Upper lobe of left lung (tissue), 4 donors: ENCODE results near the gene NRXN3.

ENCODE experiments used
- EP300 ChIP-seq, 4 donors: sonication (generic); formaldehyde crosslinking; IDR thresholded peaks; one replicate each; pipeline ENCODE4 v1.5.1; 2017; ENCODE audit warnings: antibody characterized with exemption in 4 of 4, control low read depth in 2 of 4
- POLR2A ChIP-seq, 4 donors: fragments of 450-650 bp; IDR thresholded peaks; one replicate each; pipeline ENCODE4 v1.5.1; 2016 to 2017; ENCODE audit warnings: antibody characterized with exemption in 4 of 4, mild to moderate bottlenecking in 2 of 4
- POLR2AphosphoS5 ChIP-seq, 2 donors: sonication (generic); formaldehyde crosslinking; IDR thresholded peaks; one replicate each; pipeline ENCODE4 v1.5.1; 2017; ENCODE audit warnings: antibody characterized with exemption in 2 of 2
- TF ChIP-seq, protein P1 (sequence below), 6 experiments: fragments of 450-650 bp in 4 of 6; fragments of 200-600 bp in 2 of 6; sonication (generic) in 2 of 6; IDR thresholded peaks; one replicate each; pipeline ENCODE4 v1.5.1; 2016 to 2019; ENCODE audit warnings: antibody characterized with exemption in 6 of 6

DNA sequence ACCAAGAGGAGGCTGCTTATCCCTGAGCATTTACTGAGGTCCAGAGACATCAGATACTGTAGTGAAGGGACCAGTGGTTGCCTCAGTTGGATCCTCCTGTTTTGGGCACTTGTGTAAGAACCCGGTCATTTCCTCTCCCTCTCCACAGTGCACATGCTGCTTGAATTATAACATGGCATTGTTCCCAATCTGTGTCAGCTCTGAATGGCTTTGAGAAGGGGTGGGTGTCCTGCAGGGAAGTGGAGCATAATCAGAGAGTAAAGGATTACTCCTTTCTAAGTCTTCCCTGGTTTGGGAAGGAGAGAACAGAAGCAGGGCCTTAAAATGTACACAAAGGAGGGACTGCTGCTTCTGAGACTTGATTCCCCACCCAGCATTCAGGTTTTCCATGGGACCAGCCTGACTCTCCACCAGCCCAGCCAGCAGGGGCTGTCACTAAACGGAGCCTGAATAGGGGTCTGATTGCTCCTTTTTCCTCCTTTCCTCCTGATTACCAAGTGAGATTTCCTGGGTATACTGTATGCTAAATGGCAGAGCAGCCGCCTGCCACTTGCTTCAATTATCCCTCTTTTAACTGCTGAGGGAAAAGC, 78.4 kb downstream of the NRXN3 start:
- TF ChIP-seq, protein P1, sequence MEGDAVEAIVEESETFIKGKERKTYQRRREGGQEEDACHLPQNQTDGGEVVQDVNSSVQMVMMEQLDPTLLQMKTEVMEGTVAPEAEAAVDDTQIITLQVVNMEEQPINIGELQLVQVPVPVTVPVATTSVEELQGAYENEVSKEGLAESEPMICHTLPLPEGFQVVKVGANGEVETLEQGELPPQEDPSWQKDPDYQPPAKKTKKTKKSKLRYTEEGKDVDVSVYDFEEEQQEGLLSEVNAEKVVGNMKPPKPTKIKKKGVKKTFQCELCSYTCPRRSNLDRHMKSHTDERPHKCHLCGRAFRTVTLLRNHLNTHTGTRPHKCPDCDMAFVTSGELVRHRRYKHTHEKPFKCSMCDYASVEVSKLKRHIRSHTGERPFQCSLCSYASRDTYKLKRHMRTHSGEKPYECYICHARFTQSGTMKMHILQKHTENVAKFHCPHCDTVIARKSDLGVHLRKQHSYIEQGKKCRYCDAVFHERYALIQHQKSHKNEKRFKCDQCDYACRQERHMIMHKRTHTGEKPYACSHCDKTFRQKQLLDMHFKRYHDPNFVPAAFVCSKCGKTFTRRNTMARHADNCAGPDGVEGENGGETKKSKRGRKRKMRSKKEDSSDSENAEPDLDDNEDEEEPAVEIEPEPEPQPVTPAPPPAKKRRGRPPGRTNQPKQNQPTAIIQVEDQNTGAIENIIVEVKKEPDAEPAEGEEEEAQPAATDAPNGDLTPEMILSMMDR (IDR thresholded peaks at IDR 0.05): no peak
- TF ChIP-seq POLR2AphosphoS5 (IDR thresholded peaks at IDR 0.05): no peak
- TF ChIP-seq POLR2A (IDR thresholded peaks at IDR 0.05): no peak
- no peak for TF ChIP-seq EP300 (IDR thresholded peaks at IDR 0.05)
